ENCODE results near the gene TNFRSF25.

DNA sequence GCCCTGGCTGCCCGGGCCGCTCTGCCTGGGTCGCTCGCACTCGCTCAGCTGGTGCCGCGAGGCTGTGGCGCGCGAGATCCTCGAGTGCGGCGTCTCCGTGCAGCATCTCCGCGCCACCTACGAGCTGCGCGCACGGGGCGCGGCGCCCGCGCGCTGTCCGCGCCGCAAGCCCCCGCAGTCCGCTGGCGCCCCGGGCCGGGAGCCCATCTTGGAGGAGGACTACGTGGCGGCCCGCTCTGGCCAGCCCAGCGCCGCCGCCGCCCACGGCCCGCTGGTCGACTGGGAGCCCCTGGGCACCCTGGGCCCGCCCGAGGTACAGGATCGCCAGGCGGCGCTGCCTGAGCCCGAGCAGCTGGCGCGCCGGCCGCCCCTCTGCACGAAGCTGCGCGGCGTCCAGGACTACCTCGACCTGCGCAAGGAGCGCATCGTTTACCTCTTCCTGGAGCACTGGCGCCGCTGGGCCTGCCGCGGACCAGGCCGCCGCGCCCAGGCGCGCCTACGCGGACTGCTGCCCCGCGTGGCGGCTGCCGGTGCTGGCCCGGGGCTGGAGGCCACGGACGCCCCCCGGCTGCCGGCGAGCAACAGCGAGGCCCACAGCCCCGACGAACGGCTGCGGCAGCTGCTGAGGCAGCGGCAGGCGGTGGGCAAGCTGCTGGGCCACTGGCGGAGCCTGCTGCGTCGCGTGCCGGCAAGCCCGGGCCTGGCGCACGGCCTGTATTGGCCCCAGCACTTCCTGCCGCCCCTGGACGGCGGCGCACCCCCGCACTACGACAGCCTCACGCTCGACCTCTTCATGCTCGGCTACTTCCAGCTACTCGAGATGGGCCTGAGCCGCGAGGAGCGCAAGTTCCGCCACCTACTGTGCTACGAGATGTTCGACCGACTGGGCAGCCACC lies 10.9 kb downstream of the TNFRSF25 start:
- TF ChIP-seq FOXM1 (IDR thresholded peaks at IDR 0.05; ENCODE audit: low read depth, low read length) (no peak), ZNF217 (IDR thresholded peaks at IDR 0.05) (no peak), ZSCAN29 (IDR thresholded peaks at IDR 0.05) (no peak), TARDBP (IDR thresholded peaks at IDR 0.05; ENCODE audit: borderline replicate concordance) (no peak)
- TF ChIP-seq, protein P1, sequence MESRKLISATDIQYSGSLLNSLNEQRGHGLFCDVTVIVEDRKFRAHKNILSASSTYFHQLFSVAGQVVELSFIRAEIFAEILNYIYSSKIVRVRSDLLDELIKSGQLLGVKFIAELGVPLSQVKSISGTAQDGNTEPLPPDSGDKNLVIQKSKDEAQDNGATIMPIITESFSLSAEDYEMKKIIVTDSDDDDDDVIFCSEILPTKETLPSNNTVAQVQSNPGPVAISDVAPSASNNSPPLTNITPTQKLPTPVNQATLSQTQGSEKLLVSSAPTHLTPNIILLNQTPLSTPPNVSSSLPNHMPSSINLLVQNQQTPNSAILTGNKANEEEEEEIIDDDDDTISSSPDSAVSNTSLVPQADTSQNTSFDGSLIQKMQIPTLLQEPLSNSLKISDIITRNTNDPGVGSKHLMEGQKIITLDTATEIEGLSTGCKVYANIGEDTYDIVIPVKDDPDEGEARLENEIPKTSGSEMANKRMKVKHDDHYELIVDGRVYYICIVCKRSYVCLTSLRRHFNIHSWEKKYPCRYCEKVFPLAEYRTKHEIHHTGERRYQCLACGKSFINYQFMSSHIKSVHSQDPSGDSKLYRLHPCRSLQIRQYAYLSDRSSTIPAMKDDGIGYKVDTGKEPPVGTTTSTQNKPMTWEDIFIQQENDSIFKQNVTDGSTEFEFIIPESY (IDR thresholded peaks at IDR 0.05), result no peak
